Measurements from ENCODE around the gene FERD3L.

Gene FERD3L

GRCh38 chr7:19099924-19100323 is 45.3 kb downstream of the FERD3L start:
- DNase-seq (ENCODE audit: low read depth), result no peak

DNA sequence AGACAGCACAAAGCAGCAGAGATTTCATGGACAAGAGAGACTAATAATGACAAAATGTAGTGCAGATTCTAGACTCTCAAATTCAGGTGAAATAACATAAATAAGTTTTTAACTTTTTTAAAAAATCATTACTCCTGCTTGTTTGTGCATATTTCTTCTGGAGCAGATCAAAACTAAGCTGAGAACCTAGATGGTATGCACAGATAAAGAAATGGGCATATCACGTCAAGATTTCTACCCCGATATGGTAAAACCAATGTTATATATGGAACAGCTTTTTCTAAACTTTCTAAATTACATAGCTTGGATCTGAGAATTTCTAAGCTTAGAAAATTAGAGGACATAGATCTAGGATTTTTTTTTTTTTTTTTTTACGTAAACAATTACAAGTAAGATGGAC is 46.0 kb downstream of the FERD3L start:
- DNase-seq (ENCODE audit: low read depth), result no peak

GRCh38 chr7:19098510-19098909 is 46.7 kb downstream of the FERD3L start:
- no peak for DNase-seq (ENCODE audit: low read depth)

DNA sequence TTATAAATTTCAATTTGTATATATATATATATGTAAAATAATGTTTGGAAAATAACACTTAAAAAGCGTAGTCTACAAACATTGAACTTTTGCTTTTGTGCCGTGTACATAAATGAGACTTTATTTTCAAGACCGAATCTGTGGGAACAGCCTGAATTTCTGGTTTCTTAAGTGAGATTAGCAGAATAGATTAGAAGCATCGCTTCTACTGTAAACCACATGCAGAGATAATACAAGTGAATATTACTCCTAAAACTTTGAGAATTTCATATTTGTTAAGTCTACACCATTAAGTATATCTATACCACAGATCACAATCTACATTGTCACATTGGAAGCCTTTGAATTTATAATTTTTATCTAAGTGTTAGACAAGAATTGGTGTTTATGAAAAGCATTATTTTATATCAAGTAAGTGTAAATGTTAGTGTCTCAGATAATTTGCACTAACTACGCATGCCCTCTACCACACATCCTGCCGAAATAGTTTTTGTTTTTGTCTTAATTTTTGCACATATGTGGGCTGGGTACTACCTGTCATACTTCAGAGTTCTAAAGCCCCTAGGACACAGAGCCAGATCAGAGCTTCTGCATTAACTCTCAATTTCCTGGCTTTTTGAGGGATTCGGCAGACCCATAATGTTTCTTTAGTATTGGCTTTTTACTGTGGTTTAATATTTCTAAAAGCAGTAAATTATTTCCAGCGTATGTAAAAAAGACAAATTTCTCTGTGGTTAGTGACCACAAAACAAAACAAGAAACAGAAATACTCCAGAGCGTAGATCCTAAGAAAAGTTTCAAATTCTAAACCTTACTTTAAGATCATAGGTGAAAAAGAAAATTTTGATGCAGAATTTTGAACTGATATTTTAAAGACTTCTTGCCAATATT is 47.8 kb downstream of the FERD3L start:
- DNase-seq (ENCODE audit: low read depth), result no peak

DNA sequence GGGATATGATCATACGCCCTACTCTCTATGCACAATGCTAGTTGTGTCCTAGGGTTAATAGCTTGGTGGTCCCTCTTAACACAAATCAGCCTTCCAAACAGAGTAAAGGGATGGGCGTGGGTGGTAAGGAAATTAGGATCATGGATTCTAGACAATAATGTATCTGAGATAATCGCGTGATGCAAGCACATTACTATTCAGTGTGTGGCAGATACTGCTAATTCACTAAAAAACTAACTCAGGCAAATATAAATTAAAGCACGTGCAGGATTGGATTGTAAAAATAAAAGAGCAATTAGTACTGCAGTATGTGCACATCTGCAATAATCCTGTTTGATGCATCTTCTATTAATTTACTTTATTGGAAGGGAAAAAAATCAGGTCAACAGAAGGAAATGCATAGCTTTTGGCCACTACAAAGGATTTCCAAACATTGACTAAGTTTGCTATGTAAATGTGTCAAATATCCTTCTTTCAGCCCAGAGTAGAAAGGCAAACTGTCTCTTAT is 49.8 kb downstream of the FERD3L start:
- DNase-seq (ENCODE audit: low read depth), result no peak

Data from activated T-helper 1 cell treated with Interleukin-2 at 50 U/mL for 16 hours (primary cell).